ENCODE measurements around the gene MAMLD1. TPM values are rescaled to one million over a fixed set of nuclear protein-coding genes. Genes with fewer than 3 reads are reported as not detected.
A peak's percentile ranks its signal among the peaks of the same experiment; 100 is the strongest.

The MAMLD1 gene
- total and polyA plus RNA-seq, 12 donors = 1.4 to 11.2 (median 6.5) TPM

DNA sequence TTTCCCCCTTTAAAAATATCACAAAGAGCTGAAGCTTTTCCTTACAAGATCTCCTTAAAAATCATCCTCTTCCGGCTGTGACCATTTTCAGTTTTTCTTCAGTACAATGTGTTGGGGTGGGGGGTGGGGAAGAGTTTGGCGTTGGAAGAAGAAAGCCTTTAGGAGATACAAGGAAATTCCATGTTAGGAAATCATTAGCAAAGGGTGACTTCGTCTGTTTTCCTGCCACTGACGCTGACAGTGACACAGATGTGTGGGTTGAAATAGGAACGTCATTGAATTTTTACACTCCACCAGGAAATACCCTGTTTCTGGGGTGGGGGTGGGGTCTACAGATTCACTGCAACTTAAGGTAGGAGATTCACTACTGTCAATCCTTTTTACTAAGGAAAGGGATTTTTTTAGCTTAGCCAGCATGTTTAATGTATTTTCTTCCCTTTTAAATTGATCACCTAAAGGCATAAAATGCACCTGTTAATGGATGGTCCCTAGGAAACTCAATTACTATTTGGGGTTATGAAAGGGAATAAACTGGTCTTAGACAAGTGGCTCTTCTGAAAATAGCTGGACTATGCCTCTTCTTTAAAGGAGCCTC is 3.9 kb downstream of the MAMLD1 start:
- no peaks in the 10 kb centered on the region for H3K9me3 ChIP-seq (replicated peaks in 1 of 3)
- TF ChIP-seq POLR2A (IDR thresholded peaks at IDR 0.05) = no peak
- TF ChIP-seq, protein P1, sequence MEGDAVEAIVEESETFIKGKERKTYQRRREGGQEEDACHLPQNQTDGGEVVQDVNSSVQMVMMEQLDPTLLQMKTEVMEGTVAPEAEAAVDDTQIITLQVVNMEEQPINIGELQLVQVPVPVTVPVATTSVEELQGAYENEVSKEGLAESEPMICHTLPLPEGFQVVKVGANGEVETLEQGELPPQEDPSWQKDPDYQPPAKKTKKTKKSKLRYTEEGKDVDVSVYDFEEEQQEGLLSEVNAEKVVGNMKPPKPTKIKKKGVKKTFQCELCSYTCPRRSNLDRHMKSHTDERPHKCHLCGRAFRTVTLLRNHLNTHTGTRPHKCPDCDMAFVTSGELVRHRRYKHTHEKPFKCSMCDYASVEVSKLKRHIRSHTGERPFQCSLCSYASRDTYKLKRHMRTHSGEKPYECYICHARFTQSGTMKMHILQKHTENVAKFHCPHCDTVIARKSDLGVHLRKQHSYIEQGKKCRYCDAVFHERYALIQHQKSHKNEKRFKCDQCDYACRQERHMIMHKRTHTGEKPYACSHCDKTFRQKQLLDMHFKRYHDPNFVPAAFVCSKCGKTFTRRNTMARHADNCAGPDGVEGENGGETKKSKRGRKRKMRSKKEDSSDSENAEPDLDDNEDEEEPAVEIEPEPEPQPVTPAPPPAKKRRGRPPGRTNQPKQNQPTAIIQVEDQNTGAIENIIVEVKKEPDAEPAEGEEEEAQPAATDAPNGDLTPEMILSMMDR (IDR thresholded peaks at IDR 0.05) = no peak
- H3K4me3 ChIP-seq = peak overlapping the region in 2 of 4 donors; percentile 43 to 63
- H3K4me1 ChIP-seq (replicated peaks in 1 of 2) = peaks cover 0 to 1% of the 10 kb centered on the region in 2 donors
- peak in 5 of 7 donors; percentile 21 to 57 (median 30) for DNase-seq
- intact Hi-C loops (cut with DNase I) = no loop called here
- no peaks in the 10 kb centered on the region for H3K27me3 ChIP-seq
- WGBS, 4 donors = 1 to 35% (median 16%) methylated on average over 5 of the region's 5 CpGs
- no peaks in the 10 kb centered on the region for H3K36me3 ChIP-seq (replicated peaks in 1 of 2)
- peak overlapping the region; percentile 76 to 91 (median 85) for H3K27ac ChIP-seq

DNA sequence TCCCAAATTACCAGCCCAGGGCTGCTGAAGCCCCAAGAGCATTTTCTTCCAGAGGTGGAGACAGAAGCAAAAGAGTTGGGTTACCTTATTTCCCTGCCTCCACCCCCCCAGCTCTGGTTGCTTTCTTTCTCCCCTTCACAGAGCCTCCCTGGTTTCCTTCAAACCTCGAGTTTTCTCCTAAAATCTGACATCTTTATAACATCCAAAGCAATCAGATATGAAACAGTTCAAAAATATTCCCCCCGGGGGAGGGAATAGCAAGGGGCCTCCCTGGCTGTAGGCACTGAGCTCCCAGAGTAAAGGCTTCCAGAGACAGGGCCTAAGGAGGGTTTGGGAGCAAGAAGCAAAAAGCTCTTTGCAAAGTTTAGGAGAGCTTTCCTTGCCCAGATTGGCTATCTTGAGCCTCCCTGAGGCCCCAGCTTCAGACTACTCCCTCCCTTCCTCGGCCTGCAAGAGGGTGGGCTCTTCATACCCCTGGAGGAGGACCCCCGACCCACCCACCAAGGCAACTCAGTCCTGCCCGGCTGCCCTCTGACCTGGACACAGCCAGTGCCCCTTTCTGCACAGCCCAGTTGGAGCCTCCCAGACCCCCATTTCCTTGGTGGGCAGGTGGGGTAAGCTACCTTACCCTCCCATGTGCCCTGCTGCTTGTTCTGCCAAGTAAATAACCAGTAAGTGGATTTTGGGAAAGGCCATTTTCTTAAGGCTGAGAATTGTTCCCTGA is 7.6 kb downstream of the MAMLD1 start:
- Histone ChIP-seq H3K27me3 (no peaks in the 10 kb centered on the region), H3K4me1 (replicated peaks in 1 of 2) (no peaks in the 10 kb centered on the region), H3K9me3 (replicated peaks in 1 of 3) (no peaks in the 10 kb centered on the region), H3K4me3 (no peak overlapping the region), H3K36me3 (replicated peaks in 1 of 2) (no peaks in the 10 kb centered on the region), H3K27ac (no peak overlapping the region)
- 52 to 83% (median 57%) methylated on average over 2 to 5 of the region's 5 CpGs for WGBS, 4 donors
- TF ChIP-seq, protein P1 (IDR thresholded peaks at IDR 0.05) = no peak
- no peak for TF ChIP-seq POLR2A (IDR thresholded peaks at IDR 0.05)
- no peak for DNase-seq
- intact Hi-C loops (cut with DNase I) = loop anchor here in 1 of 2 donors (10.0 kb wide), 1 partner anchor 104 kb away; no protein-coding TSS in a partner anchor

DNA sequence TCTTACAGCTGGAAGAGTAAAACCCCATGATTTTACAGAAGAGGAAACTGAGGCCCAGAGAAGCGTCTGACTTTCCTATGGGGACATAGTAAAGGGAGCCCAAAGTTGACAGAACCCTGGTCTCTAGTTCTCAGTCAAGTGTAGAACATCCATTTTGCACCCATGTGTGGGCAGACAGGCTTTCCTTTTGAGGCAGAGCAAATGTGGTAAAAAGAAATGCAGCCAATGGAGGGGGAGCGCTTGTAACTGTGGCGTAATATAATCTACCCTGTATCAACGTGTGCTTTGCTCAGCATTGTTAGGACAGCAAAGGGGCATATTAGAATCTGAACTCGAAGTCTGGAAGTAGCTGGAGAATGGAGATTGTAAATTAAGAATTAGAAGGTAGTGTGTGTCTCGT is 8.8 kb downstream of the MAMLD1 start:
- Histone ChIP-seq H3K27ac (no peak overlapping the region), H3K4me3 (no peak overlapping the region), H3K36me3 (replicated peaks in 1 of 2) (no peaks in the 10 kb centered on the region), H3K4me1 (replicated peaks in 1 of 2) (no peaks in the 10 kb centered on the region), H3K27me3 (no peaks in the 10 kb centered on the region), H3K9me3 (replicated peaks in 1 of 3) (no peaks in the 10 kb centered on the region)
- intact Hi-C loops (cut with DNase I) = loop anchor here in 1 of 2 donors (10.0 kb wide), 1 partner anchor 103 kb away; no protein-coding TSS in a partner anchor
- DNase-seq = no peak
- 69 to 91% (median 82%) methylated on average over 6 of the region's 6 CpGs for WGBS, 4 donors
- TF ChIP-seq POLR2A (IDR thresholded peaks at IDR 0.05) = no peak
- TF ChIP-seq, protein P1 (IDR thresholded peaks at IDR 0.05) = no peak

DNA sequence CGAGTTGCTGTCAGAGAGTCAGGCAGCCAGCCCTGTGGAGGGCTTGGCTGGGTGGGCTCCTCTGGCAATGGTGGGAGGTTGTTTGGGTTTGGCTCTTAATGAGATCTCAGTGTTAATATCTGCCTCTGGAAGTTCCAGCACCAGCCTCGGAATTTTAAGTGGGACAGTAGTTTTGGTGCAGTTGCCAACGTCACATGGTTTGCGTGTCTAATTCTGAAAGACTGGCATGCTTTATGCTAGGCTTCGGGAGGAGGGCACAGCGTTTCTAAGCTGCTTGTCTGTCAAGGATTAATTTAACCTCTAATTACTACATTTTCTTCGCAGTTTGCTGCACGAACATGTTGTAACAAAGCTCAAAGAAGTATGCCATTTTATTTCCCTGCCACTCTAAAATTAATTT is 9.2 kb downstream of the MAMLD1 start:
- DNase-seq = no peak
- Histone ChIP-seq H3K4me1 (replicated peaks in 1 of 2) (no peaks in the 10 kb centered on the region), H3K9me3 (replicated peaks in 1 of 3) (no peaks in the 10 kb centered on the region), H3K27me3 (no peaks in the 10 kb centered on the region), H3K27ac (no peak overlapping the region), H3K4me3 (no peak overlapping the region), H3K36me3 (replicated peaks in 1 of 2) (no peaks in the 10 kb centered on the region)
- 70 to 83% (median 77%) methylated on average over 7 to 8 of the region's 8 CpGs for WGBS, 4 donors
- intact Hi-C loops (cut with DNase I) = loop anchor here in 1 of 2 donors (10.0 kb wide), 1 partner anchor 103 kb away; no protein-coding TSS in a partner anchor
- TF ChIP-seq, protein P1 (IDR thresholded peaks at IDR 0.05) = no peak
- TF ChIP-seq POLR2A (IDR thresholded peaks at IDR 0.05) = no peak
